Esophagus (tissue), 2 donors: ENCODE measurements around the gene ZNF143. TPM values are rescaled to one million over a fixed set of nuclear protein-coding genes. Genes with fewer than 3 reads are reported as not detected.
"Not testable (repeated sequence)": the region's sequence is repeated elsewhere in the genome, so short reads cannot be mapped to it uniquely, and the experiment has no call there.

Experiments
- H3K27ac ChIP-seq, 2 donors: one replicate each; pipeline ENCODE4 v1.5.1; 2013; ENCODE audit warnings: low read depth in 2 of 2, mild to moderate bottlenecking in 2 of 2, inconsistent platforms in 1 of 2, low read length in 1 of 2, moderate library complexity in 1 of 2
- H3K27me3 ChIP-seq, 2 donors: one replicate each; pipeline ENCODE4 v1.6.1; 2013; ENCODE audit warnings: low read length in 2 of 2, control low read depth in 1 of 2, mild to moderate bottlenecking in 1 of 2; ENCODE audit not compliant: insufficient read depth in 2 of 2, control insufficient read depth in 1 of 2
- H3K36me3 ChIP-seq, 2 donors: one replicate each; pipeline ENCODE4 v1.6.1; 2013; ENCODE audit warnings: low read length in 1 of 2; ENCODE audit not compliant: control insufficient read depth in 2 of 2, insufficient read depth in 2 of 2
- H3K4me1 ChIP-seq, 2 donors: one replicate each; pipeline ENCODE4 v1.6.1; 2013; ENCODE audit warnings: low read length in 1 of 2; ENCODE audit not compliant: control insufficient read depth in 2 of 2, insufficient read depth in 2 of 2
- H3K4me3 ChIP-seq, 2 donors: one replicate each; pipeline ENCODE4 v1.5.1; 2013; ENCODE audit warnings: low read length in 2 of 2, mild to moderate bottlenecking in 2 of 2, low read depth in 1 of 2, moderate library complexity in 1 of 2
- H3K9me3 ChIP-seq, 2 donors: one replicate each; pipeline ENCODE4 v1.6.1; 2013; ENCODE audit warnings: mild to moderate bottlenecking in 2 of 2, low read depth in 1 of 2, low read length in 1 of 2, moderate library complexity in 1 of 2; ENCODE audit not compliant: control insufficient read depth in 2 of 2, insufficient read depth in 1 of 2
- WGBS, 2 donors: extraction: QIAGEN DNeasy Blood & Tissue Kit; methylation state at CpG; one replicate each; pipeline ENCODE4 v1.1.7; 2013; 5-methylcytosine and 5-hydroxymethylcytosine counted together
- polyA plus RNA-seq, 2 donors: library from polyadenylated mRNA; stranded (reverse); fragments of 200-250 nt; gene quantifications; one replicate each; pipeline ENCODE4 v1.2.3, GENCODE V29; 2013
- donor health status: healthy with polysubstance abuse.
- donor health status: Bipolar disorder and iron deficiency.

Gene ZNF143
- 10 to 100 TPM in 1 of 2 donors, 1 to 10 TPM in 1; 9.9 to 12.3 TPM for polyA plus RNA-seq

DNA sequence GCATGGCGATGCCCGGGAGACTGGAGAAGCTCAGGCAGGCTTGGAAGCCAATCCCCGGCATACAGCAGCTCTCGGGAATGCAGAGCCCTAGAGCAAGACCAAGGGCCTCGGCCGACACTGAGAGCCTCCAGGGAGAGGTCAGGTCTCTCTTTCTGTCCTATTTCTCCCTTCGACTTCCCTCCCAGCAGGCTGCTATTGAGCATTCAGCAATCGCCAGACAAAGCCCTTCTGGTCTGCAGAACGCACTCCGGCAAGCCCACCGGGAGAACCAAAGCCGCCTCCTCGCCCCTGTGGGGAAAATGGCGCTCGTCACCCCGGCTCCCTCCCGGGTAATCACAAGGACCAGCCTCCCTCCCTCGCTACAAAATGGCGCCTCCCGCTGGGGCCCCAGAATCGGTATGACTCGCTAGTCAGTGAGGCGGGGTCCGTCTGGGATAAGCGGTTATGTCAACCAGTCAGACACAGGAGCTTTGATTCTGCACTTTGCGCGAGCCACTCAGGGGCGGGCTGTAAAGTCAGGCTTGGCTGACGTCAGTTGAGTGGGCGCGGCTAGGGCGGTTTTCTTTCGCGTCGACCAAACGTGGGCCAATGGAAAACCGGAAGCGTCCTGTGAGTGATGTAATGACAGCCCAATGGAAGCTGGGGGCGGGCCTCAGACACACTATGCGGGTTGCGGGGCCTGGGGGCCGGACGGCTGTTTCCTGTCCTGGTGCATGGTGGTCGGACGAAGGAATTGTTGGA, at the start of gene ZNF143:
ZNF143 (plus strand) TSS at position 691 of the 741 bp plus-strand sequence. CDS start 10,297 bp downstream, outside the sequence.
- Histone ChIP-seq H3K27me3 (no peaks in the 10 kb centered on the region), H3K27ac (peak within 1 kb of the TSS; percentile 100), H3K36me3 (no peaks in the 10 kb centered on the region), H3K4me1 (no peaks in the 10 kb centered on the region), H3K4me3 (peak within 1 kb of the TSS; percentile 93 to 96), H3K9me3 (no peaks in the 10 kb centered on the region)
- 0% methylated on average over 45 of the region's 45 CpGs for WGBS, 2 donors

DNA sequence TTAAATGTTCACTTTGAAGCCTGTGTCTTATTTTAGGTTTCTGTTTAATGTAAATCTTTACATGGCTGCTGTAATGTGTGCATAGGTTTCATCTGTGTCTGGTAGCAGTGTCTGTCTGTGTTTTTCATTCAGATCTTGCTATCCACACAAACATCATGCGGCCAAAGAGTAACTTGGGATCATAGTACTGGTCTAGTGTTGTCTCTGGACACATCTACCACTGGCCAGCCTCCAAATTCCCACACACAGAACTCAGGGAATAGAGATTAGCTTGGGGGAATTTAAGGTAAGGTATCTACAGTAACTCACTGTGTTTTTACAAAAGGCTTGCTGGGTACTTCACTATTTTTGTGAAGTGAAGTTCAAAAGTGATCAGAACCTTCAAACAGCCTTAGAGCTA, 32.1 kb upstream of the ZNF143 start:
- Histone ChIP-seq H3K9me3 (no peaks in the 10 kb centered on the region), H3K27ac (no peak overlapping the region), H3K36me3 (peaks cover 12% of the 10 kb centered on the region in 2 donors), H3K27me3 (no peaks in the 10 kb centered on the region), H3K4me3 (no peak overlapping the region), H3K4me1 (no peaks in the 10 kb centered on the region)
- WGBS, 2 donors, result 74 to 81% methylated on average over 1 of the region's 1 CpG

DNA sequence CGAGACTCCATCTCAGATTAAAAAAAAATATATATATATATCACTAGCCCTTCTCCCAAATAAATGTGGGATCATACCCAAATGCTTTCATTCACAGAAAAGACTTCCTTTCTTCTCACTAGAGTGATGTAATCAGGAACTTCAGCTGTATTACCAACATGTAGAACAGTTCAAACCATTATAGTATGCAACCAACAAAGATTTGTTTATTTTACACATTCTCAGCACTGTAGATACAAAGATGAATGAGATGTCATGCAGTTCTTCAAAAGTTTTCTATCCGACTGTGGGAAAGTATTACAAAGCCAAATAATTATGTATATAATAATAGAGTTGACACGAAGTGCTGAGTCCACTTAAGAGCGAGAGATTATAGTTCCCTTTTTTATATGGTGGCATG, 22.2 kb upstream of the ZNF143 start:
- Histone ChIP-seq H3K27ac (no peak overlapping the region), H3K4me1 (no peaks in the 10 kb centered on the region), H3K27me3 (no peaks in the 10 kb centered on the region), H3K4me3 (no peak overlapping the region), H3K9me3 (no peaks in the 10 kb centered on the region), H3K36me3 (peaks cover 5 to 7% of the 10 kb centered on the region in 2 donors)
- 81 to 89% methylated on average over 4 of the region's 4 CpGs for WGBS, 2 donors

DNA sequence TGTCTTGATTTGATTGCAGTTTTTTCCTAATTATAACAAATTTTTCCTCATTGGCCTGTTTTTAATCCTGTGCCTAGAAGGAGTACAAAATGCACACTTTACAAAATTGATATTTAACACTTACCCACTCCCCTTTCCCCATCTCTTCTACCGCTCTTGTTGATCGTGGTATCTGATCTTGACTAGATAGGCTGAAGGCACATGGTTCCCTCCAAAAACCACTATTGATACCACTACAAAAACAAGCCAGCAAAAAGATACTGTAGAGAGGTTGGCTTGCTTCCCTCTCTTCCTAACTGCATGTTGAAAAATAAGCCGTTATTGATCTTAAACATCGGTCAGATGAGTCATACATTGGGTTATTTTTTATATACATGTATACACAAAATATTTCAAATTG, 14.6 kb upstream of the ZNF143 start:
- 72 to 82% methylated on average over 4 of the region's 4 CpGs for WGBS, 2 donors
- no peak overlapping the region for H3K27ac ChIP-seq
- H3K9me3 ChIP-seq, result no peaks in the 10 kb centered on the region
- H3K4me1 ChIP-seq, result no peaks in the 10 kb centered on the region
- no peak overlapping the region for H3K4me3 ChIP-seq
- H3K27me3 ChIP-seq, result no peaks in the 10 kb centered on the region
- peaks cover 2 to 4% of the 10 kb centered on the region in 2 donors for H3K36me3 ChIP-seq

DNA sequence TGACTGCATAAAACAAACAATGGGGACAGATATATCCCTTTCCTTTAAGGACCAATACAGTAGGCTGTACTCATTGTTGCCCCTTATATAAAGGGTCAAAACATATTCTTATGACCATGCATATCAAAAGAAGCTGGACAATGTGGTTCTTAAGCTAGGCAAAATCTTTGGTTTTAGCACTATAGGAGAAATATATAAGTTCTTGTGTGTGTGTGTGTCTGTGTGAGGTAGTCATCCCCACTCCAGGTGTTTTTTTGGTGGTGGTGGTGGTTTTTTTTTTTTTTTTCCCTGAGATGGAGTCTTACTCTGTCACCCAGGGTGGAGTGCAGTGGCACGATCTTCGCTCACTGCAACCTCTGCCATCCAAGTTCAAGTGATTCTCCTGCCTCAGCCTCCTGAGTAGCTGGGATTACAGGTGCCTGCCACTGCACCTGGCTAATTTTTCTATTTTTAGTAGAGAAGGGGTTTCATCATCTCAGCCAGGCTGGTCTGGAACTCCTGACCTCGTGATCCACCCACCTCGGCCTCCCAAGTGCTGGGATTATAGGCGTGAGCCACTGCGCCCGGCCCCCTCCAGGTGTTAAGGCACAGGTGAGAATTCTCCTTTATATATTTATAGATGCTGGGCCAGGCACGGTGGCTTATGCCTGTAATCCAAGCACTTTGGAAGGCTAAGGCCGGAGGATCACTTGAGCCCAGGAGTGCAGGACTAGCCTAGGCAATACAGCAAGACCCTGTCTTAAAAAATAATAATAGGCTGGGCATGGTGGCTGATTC, 12.0 kb upstream of the ZNF143 start:
- no peak overlapping the region for H3K4me3 ChIP-seq
- WGBS, 2 donors, result 96 to 97% methylated on average over 9 of the region's 9 CpGs
- H3K4me1 ChIP-seq, result no peaks in the 10 kb centered on the region
- H3K9me3 ChIP-seq, result no peaks in the 10 kb centered on the region
- H3K27me3 ChIP-seq, result no peaks in the 10 kb centered on the region
- H3K27ac ChIP-seq, result no peak overlapping the region
- H3K36me3 ChIP-seq, result no peaks in the 10 kb centered on the region

DNA sequence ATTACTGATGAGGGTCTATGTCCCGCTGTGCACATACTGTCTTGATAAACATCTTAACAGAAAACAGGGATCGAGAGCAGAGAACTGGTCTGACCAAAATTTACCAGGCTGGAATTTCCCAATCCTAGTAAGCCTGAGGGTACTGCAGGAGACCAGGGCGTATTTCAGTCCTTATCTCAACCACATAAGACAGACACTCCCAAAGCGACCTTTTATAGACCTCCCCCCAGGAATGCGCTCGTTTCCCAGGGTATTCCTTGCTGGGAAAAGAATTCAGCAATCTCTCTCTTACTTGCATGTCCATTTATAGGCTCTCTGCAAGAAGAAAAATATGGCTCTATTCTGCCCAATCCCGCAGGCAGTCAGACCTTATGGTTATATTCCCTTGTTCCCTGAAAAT, 8.8 kb upstream of the ZNF143 start:
- H3K4me1 ChIP-seq, H3K27ac ChIP-seq, H3K27me3 ChIP-seq, H3K4me3 ChIP-seq, H3K9me3 ChIP-seq, H3K36me3 ChIP-seq: not testable (repeated sequence)
- WGBS, 2 donors, result 86 to 88% methylated on average over 7 of the region's 7 CpGs

DNA sequence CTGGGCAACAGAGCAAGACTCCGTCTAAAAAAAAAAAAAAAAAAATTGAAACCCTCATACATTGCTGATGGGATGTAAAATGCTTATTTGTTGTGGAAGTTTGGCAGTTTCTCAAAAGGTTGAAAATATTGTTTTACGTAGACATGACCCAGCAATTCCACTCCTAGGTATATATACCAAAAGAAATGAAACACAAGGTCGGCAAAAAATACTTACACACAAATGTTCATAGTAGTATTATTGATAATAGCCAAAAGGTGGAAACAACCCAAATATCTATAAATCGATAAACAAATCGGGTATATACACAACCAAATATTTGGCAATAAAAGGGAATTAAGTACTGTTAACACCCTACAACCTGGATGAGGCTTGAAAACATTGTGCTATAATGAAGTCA, 5.1 kb upstream of the ZNF143 start:
- Histone ChIP-seq H3K27ac (no peak overlapping the region), H3K4me1 (no peaks in the 10 kb centered on the region), H3K9me3 (no peaks in the 10 kb centered on the region), H3K36me3 (no peaks in the 10 kb centered on the region), H3K27me3 (no peaks in the 10 kb centered on the region), H3K4me3 (no peak overlapping the region)
- 91 to 96% methylated on average over 5 of the region's 5 CpGs for WGBS, 2 donors

DNA sequence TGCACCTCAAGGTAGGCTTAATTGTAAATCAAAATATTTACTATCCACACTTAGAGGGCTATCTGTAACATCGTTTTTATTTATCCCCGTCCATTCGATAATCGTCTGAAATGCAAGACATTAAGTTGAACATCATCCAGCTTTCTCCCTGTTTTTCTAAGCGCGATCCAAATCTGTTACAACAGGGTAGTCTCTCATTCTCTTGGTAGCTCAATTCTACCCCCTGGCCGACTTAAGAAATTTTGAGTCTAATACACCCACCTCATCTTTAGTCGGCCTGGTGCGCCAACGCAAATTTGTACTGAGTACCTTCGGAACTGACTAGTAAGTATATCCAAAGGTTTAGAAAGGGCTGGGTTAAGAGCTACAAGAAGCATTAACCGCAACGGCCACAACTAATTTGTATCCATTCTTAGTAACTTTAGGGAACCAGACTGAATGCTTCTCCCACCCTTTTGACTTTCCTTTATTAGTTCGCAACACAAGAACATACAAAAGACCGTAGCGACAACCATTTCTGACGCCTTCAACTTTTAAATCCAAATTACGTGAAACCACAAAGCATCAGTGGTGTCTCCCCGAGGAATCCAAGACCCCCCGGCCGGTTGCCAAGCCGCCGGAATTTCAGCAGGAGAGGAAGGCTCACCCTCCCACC, 1.0 kb upstream of the ZNF143 start:
- peak overlapping the region; percentile 93 to 96 for H3K4me3 ChIP-seq
- H3K27ac ChIP-seq, result peak overlapping the region; percentile 99 to 100
- H3K4me1 ChIP-seq, result no peaks in the 10 kb centered on the region
- H3K9me3 ChIP-seq, result no peaks in the 10 kb centered on the region
- H3K36me3 ChIP-seq, result no peaks in the 10 kb centered on the region
- no peaks in the 10 kb centered on the region for H3K27me3 ChIP-seq
- 1% methylated on average over 22 to 23 of the region's 23 CpGs for WGBS, 2 donors

DNA sequence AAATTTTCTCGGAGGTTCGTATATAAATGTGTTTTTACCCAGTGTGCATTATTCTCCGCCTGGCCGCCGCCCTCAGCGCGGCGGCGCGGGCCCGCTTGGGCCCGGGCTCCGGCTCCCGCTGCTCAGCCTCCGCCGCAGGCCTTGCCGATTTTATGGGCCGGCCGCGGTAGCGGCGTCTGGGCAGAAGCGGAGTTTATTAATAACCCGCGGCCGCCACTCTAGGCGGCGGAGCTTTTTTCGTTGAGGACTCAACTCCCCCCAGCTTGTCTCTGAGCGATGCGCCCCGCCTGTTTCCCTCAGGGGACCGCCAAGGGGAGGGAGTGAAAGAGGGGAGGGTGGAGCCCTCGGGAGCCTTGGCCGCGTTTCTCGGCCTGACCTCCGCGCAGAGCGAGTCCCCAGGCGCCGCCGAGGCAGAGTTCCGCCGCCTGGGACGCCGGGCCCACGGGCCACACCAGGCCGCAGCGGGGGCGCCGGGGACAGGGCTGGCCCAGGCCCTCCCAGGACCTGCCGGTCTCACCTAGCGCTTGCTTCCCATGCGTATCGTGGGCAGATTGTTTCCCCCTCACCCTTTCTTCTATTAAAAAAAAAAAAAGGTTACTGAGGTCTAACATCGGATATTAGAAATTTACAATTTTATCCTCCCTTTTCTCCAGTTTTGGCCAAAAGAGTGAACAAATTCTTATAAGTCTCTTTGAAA, 399 bp downstream of the ZNF143 start:
- H3K27me3 ChIP-seq, result no peaks in the 10 kb centered on the region
- WGBS, 2 donors, result 0 to 1% methylated on average over 40 to 57 of the region's 57 CpGs
- H3K9me3 ChIP-seq, result no peaks in the 10 kb centered on the region

More for the DNA sequence above, 399 bp downstream of the ZNF143 start:
- Histone ChIP-seq H3K4me1 (no peaks in the 10 kb centered on the region), H3K4me3 (peak overlapping the region; percentile 68 to 80), H3K27ac (peak overlapping the region; percentile 98 to 100), H3K36me3 (no peaks in the 10 kb centered on the region)
